CD1c-positive myeloid dendritic cell (primary cell): Measurements from ENCODE around the gene JAG1.

Experiments used
- DNase-seq: peaks from one replicate; pipeline ENCODE4 v3.0.0-alpha.2; 2016; ENCODE audit errors: extremely low spot score

JAG1 gene

DNA sequence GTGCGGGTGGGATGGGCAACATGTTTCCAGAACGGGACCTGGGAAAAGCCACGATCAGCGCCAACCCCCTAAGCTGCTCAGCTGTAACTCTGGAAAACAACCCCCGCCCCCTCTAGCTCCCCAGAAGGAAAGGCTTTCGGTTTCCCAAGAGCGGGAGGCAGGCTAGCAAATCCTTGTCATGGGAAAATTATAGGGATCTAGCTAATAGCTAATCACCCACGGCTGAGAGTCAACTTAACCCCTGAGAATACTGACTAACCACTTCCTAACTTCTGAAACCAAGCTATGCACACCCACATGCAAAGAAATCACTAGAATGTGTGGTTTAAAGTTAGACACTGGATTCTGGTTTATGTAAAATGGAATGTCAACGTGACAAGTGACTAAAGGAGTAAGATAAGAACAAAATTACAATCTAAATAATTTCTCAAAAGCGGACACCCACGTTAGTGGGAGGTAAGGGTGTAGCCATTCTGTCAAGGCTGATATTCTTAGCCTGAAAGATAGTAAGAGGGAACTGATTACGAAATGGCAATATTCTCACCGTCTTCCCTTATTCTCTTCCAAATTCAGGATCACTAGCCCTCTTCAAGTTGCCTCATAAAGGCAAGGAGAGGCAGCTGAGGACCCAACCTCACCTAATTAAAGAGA lies 20.1 kb downstream of the JAG1 start:
- DNase-seq: no peak

DNA sequence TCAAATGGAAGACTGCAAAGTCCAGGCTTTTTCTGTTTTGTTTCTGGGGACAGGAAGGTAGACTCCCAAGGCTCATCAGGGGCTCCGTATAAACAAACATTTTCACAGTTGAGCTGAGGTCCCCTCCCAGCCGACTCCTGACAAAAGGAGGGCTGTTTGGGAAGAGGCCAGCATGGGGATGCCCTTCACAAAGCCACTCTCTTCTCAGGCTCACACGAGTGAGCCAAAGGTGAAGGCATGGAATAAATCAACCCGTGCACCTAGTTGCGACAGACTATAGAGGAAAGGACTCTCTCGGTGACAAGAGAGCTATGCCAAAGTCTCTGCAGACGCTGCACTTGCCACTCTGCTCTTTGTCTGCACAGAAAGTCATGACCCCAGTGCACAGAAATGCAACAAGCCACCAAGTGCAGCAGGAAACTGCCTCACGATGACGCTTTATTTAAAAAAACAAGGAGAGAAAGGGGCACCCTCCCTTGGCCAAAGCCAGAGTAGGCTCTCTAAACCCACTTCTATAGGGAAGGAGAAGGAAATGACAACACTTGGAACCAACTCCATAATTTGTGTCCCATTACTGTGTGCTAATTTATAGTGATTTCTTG lies 21.0 kb downstream of the JAG1 start:
- DNase-seq: no peak

DNA sequence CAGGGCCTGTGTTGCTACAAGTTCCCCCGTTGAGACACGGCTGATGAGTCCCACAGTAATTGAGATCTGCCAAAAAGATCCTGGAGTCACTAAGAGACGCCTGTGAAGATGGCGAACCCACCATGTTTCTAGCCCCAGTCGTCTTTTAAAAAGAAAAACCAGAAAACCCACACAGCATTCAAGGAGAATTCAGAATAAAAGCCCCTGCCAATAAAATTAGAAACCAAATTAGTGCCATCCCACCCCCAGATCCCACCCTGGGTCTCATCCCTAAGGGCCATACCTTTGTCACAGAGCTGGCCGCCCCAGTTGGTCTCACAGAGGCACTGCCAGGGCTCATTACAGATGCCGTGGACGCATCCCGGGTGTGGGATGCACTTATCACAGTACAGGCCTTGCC lies 21.6 kb downstream of the JAG1 start:
- DNase-seq: no peak

DNA sequence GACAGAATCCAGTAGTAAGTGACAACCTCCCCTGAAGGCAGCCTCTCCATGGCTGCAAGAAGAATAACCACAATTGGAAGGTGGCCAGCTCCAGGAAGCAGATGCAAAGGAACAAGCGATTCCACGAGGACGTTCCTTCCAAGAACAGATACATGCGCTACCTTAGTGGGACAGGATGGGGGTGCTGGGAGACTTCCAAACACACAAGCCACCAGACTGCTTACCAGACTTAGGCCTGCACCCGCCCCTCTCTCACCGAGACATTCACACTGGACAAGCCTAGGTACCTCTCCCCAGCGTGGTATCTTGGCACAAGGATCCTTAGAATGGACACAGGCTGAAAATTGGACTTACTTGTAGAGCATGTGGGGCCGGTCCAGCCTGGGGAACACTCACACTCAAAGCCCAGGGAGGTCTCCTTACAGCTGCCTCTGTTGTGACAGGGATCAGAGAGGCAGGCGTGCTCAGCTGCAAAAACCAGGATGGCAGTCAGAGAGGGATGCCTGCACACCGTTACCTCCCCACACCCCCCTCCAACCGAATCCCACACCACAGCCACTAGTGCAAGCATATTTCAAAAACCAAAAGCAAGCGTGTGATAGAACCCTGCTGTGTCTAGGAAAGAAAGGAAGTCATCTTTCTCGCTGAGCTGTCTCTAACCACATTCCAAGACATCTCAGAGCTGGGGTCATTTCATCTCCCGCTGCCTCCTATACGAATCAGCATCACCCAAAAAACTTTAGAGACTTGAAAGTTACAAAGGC lies 22.4 kb downstream of the JAG1 start:
- no peak for DNase-seq

DNA sequence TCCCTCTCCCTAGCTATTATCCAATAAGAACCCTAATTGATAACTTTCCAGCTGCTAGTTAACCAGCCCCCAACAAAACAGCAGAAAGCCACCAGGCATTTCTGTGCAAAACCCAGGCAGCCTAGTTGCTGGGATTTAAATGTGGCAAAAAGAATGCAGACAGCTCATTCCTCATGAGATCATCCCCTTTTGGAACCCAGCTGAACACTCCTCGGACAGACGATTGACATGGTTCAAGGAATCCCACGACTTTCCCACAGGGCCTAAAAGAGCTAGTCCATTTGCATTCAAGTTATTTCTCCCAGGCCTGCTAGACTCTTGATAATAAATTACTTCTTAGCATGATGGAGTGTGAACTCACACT lies 24.0 kb downstream of the JAG1 start:
- DNase-seq: no peak

DNA sequence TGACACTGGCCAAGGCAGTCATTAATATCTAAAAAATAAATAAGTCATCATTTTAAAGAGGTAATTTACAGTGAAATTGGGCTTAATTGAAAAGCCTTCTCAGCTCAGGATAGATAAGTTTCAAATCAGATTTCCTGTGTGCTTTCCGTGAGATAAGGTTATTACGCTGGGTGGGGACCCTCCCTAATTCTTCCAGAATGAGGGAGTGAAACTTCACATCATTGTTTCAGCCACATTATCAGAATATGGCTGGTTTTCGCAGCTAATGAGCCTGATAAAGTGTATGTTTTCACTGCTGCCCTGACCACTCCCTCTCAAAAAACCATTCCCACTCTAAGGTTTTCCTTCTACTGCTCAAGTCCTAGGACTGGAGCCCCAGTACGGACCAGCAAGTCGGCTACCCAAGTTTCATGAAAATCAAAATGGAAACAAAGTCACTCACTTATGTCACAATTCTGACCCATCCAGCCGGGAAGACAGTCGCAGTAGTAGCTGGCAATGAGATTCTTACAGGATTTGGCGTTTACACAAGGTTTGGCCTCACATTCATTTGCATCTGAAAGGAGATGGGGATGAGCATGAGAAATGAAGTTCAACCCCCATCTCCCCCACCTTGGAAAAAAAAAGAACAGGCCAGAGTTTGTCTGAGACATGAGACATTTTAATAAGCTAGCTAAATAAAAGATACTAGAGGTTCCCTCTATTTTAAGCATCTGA lies 24.6 kb downstream of the JAG1 start:
- no peak for DNase-seq

DNA sequence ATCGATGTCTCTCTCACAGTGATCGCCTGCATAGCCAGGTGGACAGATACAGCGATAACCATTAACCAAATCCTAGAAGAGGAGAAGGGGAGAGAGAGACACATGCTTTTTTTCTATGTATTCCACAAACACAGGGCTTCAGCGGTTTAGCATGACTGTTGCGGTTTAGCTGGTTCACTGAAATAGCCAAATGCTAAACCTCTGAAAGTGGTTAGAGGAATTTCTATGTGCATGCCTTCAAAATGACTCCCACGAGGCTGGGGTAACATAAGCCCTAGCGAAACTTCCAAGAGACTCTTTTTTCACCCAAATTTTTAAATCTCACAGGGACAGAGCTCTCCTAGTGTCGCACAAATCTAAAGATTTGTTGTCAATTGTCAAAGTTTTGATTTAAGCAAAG lies 25.1 kb downstream of the JAG1 start:
- DNase-seq: no peak

DNA sequence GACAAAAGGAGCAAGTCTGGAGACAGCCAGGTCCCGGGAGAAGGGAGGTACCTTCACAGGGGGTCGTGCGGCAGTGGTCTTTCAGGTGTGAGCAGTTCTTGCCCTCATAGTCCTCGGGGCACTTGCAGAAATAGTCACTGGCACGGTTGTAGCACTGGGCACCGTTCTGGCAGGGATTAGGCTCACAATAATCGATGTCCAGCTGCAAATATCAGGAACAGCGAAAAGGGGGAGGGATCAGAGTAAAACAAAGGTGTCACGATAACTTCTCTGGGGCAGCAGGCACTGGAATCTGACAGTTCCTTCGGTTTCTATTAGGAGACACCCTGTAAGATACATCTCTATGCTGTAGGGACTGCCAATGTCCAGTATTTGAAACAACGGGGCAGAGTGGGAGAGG lies 25.9 kb downstream of the JAG1 start:
- DNase-seq: no peak

DNA sequence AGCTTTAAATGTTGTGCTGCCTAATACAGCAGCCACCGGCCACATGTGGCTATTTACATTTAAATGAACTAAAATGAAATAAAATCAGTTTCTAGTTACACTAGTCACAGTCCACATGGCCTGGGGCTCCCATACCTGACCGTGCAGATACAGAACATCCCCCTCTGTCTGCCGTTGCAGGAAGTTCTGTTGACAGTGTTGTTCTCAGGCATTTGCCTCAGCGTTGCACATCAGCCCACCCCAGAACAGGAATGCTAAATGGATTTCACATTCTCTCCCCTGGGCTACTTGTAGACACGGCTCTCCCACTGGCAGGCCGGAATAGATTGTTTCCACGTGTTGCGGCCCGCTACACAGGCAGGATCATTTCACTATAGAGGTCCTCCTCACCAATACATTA lies 26.3 kb downstream of the JAG1 start:
- no peak for DNase-seq

DNA sequence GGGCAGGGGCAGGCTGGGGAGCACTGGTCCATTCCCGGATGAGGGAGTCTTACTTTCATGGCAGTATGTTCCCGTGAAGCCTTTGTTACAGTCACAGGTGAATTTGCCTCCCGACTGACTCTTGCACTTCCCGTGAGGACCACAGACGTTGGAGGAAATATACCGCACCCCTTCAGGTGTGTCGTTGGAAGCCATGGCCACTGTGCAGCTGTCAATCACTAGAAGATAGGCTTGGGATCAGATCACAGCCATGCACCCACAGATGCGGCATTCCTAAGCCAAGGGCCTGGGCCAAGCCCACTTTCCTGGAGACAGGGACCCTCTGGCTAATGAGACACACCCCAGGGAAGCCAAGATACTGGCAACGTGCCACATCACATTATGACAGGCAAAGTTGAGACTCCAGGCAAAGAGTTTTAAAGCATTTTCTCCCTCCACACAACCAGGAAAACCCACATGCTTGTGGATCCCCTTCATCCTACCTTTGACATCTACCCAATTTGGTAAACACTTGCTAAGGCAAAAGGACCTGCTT lies 26.8 kb downstream of the JAG1 start:
- DNase-seq: no peak

DNA sequence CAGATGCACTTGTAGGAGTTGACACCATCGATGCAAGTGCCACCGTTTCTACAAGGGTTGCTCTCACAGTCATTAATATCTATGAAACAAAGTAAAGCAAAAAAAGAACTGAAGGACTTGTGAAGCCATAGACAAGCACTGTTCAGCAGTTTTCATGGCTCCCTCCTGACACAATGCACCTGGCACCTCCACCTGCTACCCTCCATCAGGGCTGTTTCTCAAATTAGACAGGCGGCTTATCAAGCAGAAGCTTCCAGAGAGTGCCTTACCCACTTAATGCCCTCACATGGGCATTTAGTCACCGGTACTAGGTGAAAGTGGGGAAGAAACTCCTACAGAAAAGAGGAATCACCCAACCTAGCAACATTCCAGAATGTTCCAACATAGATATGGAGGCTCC lies 27.8 kb downstream of the JAG1 start:
- DNase-seq: no peak

DNA sequence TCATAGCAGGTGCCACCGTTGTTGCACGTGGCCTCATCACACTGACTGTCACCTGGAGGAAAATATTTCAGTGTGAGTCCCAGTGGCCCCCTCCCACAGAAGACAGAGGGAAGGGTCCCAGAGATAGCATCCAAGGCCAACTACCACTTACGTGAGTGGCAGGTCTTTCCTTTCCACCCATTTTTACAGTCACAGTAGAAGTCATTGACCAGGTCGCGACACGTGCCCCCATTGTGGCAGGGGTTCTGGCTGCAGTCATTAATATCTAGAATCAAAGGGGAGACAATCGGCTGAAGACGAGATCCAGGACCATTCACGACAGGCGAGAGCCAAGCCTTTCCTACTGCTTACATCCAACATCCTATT lies 28.6 kb downstream of the JAG1 start:
- DNase-seq: no peak

DNA sequence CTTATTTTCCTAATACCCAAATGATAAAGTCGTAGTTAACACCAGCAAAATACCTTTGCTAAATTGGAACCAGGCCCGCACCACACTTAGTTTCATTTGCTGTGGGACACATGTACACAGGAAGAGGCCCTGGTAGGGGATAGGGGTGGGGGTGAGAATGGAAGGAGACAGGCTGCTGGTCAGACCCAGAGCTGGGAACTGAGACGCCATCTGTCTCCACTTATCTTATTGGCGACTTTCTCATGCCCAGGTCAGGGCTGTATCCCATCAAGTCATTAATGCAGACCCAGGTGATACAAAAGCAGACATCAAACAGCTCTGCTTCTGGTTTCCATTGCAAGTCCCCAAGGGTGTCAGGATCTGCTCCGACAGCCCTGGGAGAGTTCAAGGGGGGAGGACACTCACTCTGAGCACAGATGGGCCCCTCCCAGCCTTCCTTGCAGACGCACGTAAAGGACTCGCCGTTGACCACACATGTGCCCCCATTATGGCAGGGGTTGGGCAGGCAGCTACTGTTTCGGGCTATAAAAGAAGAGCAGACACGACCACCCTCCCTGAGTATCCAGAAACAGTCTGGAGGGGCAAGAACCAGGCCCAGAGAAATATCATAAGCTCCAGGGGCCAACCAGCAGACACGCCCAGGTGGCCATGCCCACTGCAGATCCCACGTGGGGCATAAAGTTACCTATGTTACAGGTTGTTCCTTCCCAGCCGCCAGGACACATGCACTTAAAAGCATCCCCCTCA lies 29.2 kb downstream of the JAG1 start:
- no peak for DNase-seq

DNA sequence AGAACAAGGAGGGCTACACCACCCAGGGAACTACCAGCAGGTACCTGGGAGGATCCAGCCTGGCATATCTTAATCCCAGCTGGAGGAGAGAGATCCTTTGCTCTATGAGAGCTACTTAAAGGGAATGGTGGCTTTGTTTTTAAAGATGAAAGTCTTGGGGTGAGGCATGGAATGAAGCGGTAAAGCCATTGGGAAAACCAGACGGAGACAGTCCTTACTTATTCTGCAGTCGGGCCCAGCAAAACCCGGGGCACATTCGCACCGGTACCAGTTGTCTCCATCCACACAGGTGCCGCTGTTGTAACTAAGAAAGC lies 30.3 kb downstream of the JAG1 start:
- DNase-seq: no peak

DNA sequence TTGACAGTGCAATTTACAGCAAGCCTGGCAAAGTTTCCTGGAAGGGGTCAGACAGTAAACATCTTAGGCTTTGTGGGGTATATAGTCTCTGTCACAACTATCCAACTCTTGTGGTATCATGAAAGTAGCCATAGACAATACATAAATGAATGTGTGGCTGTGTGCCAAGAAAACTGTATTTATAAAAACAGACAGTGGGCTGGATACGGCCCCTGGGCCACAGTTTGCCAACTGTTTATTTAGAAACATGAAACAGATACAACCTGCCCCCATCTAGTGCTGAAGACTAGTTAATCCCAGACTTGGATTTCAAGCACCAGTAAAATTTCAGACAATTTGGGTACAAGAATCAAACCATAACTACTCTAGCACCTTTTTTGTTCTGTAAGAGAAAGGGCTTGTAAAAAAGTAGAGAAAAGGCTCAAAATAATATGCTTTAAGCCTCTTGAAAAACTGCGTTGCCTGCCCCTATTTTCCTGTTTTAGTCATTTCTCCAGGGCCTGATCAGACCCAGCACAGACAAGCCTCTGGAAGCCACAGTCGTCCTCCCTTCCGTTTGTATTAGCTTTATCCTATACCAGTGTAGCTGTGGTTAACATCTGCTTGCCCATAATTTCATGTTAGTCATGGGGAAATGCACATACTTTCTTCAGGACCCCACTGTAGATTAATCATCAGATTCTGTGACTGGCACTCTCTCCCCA lies 30.8 kb downstream of the JAG1 start:
- no peak for DNase-seq

DNA sequence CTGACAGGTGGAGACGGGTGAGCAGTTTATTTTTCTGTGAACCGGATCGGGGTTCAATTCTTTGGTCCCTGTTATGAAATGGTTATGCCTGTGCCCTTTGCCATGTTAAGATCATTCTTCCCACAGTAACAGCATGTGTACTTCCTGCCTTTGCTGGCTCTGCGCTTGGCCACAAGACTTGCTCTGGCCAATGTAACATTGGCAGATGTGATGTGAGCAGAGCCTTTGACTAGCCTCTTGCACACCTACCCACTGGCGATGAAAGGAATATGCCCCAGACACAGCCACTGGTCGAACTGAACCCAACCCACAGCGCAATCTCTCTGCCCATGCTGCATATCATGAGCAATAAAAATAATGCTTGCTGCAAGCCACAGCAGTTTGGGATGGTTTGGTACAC lies 31.9 kb downstream of the JAG1 start:
- DNase-seq: no peak

DNA sequence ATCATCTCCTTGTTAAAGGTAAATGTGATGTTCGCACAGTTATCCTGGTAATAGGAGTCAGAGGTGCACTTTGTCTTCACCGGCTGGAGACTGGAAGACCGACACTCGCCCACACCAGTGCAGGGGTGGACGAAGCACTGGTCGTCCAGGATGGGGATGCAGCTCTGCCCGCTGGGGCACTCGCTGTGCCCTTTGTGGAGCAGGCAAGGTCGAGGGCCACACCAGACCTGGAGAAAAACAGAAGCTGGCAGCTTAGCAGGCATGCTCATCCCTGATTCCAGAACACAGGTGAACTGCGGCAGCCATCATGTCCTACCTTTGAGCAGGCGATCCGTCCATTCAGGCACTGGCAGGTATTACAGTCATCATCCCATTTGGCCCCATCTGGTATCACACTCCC lies 32.3 kb downstream of the JAG1 start:
- no peak for DNase-seq

DNA sequence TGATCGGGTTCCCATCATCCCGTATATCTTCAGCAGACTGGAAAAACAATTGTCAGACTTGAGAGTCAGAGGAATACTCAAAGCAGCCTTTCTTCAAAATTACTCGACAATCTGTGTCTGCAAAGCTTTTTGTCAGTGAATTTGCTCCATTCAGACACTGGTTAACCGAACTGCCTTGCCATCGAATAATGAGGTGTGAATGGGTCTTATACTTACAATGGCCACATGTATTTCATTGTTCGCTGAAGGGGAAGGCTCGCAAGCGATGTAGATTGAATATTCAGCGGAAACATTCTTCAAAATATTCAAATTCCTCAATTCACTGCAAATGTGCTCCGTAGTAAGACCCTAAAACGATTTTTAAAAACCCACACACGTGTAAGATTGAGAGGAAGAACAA lies 32.9 kb downstream of the JAG1 start:
- no peak for DNase-seq

DNA sequence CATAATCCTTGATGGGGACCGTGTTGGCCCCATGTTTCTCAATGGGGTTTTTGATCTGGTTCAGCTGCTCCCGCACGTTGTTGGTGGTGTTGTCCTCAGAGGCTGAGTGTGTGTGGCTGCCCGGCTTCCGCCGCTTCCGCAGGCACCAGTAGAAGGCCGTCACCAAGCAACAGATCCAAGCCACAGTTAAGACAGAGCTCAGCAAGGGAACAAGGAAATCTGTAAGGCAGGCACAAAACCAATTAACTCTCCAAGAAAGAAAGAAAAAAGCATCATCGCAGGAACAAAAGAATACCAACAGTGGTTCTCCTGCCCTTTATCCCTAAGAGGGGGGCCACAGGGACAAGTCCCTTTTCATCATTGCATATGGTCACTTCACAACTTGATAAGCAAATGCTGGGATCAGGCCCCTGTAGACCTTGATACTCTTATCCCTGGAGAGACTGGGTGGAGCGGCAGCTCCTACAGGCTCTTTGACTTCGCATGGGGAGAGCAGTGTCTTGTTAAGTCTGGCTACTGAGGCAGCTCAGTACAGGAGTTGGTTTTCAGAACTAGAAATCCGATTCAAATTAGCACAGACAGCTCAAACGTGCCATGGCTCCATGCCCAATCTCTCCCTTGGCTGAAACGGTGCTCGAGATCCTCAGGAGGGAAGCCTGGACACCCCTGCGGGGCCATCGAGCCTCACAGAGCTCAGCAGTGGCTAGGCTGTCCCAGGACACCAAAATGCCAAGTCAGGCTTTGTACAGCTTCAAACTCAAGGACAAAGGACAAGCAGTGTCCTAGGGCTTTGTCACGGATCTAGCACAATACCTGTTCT lies 33.9 kb downstream of the JAG1 start:
- no peak for DNase-seq

DNA sequence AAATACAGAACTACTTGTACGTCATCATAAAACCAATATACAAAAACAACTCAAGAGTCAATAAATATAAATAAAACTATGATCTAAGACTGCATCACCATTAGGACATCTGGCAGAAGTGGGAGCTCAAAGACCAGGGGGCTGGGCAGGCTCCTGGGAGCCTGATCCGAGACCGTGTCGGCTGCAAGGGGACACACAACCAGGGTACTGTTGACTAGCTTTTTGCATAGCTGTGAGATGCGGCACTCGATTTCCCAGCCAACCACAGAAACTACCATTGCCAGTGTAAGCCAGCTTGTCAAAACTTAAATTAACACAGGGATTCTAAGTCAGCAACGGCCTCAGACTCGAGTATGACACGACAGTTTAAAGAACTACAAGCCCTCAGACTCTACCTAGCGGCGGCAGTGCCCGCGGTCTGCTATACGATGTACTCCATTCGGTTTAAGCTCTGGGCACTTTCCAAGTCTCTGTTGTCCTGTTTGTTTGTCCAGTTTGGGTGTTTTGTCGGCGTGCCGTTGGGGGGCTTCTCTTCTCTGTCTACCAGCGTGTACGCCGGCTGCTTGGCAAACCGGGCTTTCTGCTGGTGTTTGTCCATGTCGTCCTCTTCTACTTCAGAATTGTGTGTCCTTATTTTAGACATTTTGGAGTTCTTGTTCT lies 34.6 kb downstream of the JAG1 start:
- DNase-seq: no peak
